Activated CD8-positive, alpha-beta memory T cell treated with anti-CD3 and anti-CD28 coated beads, Interleukin-2, amount 50 U/mL, for 24 hours (primary cell): ENCODE results near the gene ACVR2B.

Source experiments
- DNase-seq: peaks from one replicate; pipeline ENCODE4 v3.0.0-alpha.2; 2020; ENCODE audit errors: extremely low read depth

ACVR2B gene

GRCh38 chr3:38533285-38533976 is 79.7 kb downstream of the ACVR2B start:
- no peak for DNase-seq

GRCh38 chr3:38534180-38534579 is 80.5 kb downstream of the ACVR2B start:
- no peak for DNase-seq

GRCh38 chr3:38534604-38535003 is 80.9 kb downstream of the ACVR2B start:
- no peak for DNase-seq

- DNase-seq = no peak
Observed at GRCh38 chr3:38536671-38537070, 83.0 kb downstream of the ACVR2B start.

- DNase-seq = no peak
Observed at GRCh38 chr3:38538773-38539353, 85.2 kb downstream of the ACVR2B start.

- no peak for DNase-seq
Observed at GRCh38 chr3:38541806-38542205, 88.1 kb downstream of the ACVR2B start.
